Activated CD8-positive, alpha-beta memory T cell treated with anti-CD3 and anti-CD28 coated beads for 1 hour (primary cell): Measurements from ENCODE around the gene TSEN34.
A peak's percentile ranks its signal among the peaks of the same experiment; 100 is the strongest.
"Not testable (repeated sequence)": the region's sequence is repeated elsewhere in the genome, so short reads cannot be mapped to it uniquely, and the experiment has no call there.

Experiments
- DNase-seq, 2 donors: peaks; one replicate each; pipeline ENCODE4 v3.0.0-alpha.2; 2020; ENCODE audit warnings: low read depth in 1 of 2; ENCODE audit errors: extremely low read depth in 1 of 2

The TSEN34 gene

DNA sequence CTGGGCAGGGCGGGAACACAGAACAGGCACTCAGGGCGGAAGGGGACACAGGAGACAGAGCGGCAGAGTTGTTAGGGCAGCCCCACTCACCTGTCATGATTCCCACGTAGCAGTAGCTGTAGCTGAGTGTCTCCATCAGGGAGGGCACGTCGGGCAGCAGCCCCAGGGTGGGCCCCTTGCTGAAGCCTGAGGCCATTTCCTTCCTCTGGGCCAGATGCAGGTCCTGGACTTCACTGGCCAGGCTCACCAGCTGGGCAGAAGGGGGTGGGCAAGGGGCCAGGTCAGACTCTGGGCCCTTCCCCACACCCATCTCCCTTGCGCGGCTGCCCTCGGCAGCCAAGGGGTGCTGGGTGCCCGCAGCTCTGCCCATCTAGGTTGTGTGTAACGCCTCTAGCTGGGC, 7.7 kb upstream of the TSEN34 start:
- no peak for DNase-seq

DNA sequence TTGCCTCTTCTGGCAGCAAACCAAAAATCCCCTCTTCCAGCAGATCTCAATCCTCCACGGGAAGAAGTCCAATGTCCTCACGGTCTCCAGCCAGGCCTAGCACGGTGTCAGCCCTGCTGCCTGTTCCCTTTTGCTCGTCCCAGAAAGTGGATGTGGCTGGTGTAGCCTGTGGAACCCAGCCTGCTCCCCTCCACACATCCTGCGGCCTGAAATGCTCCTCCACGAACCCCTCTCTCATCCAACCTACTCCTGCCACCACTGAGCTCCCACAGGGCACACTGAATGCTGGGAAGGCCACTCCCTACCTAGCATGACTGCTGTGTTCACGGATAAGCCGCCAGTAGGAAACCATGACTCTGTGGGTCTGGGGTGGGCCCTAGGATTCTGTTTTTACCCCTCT, 4.8 kb upstream of the TSEN34 start:
- no peak for DNase-seq

DNA sequence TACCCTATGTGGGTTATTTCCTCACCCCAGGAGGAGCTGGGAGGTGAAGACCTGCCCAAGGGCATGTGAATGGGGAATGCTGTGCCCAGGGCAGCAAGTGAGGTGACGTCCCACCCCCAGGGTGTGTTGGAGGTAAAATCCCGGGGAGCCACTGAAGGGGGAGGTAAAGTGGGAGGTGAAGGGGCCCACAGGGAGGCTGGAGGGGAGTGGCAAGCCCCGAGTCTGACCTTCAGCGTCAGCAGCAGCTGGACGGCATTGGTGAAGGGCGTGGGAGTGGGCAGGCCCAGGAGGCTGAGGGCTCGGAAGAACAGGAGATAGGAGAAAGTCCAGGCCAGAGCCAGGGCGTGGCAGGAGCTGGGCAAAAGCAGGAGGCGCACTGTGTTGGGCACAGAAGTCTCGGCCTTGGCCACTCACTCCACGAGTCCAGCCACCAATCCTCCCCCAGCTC, 4.2 kb upstream of the TSEN34 start:
- DNase-seq, result no peak

DNA sequence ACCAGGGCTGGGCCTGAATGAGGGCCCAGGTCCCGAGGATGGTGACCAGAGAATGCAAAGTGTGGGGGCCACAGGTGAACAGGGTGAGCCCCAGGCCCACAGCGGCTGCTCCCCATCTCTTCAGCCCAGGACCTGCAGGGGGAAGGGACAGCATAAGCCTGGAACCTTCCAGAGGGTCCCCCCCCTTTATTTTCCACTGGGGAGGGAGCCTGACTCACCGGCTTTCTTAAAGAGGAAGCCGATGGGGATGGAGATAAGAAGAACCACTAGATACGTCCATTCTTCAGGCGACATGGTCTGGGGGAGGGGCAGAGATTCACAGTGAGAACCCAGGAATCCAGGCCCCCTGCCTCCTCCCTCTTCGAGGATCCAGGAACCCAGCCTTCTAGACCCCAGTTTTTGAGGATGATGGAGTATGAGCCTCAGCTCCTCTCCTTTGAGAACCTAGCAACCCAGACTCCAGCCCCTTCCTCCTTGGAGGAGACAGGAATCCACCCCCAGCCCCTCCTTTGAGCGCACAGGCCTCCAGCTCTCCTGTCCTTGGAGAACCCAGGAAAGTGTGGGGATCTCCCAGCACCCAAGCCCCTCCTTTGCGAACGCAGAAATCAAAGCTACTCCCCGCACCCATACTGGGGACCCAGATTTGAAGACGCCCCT, 2.8 kb upstream of the TSEN34 start:
- DNase-seq, result peak in 1 of 2 donors; percentile 43

DNA sequence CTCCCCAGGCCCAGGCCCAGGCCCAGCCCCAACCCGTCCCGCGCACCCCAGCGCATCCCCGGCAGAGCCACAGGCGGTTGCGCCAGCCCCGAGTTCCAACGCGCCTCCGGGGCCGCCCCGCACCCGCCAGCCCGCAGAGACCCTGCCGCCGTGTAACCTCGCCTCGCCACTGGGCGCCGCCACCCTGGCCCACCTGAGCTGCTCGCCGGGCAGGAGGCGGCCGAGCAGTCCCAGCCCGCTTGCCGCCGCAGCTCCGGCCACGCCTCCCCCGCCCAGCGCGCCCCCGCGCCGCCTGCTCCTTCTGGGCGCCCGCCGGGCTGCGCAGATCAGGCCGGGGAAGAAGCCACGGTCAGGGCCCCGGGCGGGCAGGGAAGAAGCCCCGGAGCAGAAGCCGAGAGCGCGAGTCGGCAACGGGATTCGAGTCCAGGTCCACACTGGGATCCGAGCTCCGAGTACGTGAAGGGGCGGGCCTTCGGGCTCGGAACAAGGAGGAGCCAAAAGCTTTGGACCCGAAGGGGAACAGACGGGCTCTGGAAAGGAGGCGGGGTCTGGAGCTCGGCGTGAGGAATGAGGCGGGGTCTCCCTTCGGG, 1.9 kb upstream of the TSEN34 start, which contains the start of gene MBOAT7:
Gene MBOAT7, minus strand, starts transcription at position 436 of the 590 bp plus-strand sequence. CDS start 1,072 bp downstream, outside the sequence.
- no peak for DNase-seq

DNA sequence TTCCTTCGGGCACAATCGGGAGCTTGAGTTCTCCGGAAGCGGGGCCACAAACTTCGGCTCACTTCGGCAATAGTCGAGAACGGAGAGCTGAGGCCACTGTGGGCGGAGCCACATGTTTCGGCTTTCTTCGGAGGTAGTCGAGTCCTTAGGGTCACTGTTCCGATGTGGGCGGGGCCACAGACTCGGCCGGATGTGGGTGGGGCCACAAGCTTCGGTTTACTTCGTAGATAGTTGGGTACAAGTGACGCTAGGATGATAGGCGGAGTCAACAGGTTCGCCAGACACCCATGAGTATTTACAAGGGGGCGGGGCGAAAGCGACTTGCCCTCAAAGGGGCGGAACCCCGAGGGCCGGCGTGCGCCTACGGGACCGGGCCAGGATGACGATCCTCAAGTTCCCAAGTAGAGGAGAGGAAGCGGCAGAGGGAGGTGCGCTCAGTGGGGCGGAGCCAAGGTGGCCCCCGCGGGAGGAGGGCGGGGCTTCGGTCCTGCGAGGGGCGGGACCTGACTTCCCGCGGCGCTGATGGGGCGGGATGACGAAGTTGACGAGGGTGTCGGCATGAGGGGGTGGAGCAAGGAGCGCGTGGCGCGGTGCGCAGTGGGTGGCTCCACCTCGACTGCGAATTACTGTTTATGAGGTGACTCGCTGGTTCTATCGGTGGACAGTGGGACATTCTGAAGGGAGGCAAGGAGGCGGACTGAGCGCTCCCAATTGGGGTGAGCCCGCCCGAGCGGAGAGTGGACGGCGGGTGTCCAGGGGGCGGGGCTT, 1.2 kb upstream of the TSEN34 start:
- DNase-seq, result peak; percentile 99 to 100

DNA sequence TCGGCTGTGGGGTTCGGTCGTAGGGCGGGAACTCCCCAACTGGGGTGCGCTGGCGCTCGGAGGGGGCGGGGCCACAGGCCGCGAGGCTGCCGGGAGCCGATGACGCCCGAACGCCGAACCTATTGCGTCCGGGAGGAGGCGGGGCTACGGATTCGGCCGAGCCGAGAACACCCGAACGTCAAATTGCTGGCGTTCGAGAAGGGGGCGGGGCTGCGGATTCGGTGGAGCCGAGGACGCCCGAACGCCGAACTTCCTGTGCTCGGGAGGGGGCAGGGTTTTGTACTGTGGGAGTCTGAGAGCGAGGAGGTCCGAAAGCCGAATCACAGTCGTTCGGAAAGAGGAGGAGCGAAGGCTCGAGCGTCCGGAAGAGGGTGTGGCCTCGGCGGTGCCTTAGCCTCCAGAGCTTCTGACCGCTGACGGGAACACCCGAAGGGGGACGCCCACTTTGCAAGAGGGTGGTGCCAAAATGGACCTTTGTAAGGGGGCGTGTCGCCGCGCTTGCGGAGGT, 551 bp upstream of the TSEN34 start:
- DNase-seq, result peak; percentile 99 to 100

DNA sequence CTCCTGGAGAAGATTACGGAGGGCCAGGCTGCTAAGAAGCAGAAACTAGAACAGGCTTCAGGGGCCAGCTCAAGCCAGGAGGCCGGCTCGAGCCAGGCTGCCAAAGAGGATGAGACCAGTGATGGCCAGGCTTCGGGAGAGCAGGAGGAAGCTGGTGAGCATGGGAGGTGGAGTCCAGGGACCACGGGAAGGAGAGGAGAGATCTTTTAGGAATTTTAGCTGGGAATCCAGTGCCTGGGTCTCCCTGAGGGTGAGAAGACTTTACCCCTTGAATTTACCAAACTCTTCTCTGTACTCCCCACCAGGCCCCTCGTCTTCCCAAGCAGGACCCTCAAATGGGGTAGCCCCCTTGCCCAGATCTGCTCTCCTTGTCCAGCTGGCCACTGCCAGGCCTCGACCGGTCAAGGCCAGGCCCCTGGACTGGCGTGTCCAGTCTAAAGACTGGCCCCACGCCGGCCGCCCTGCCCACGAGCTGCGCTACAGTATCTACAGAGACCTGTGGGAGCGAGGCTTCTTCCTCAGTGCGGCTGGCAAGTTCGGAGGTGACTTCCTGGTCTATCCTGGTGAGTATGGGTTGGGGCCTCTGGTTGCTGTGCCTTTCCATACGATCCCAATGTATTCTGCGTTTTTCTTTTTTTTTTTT, 824 bp downstream of the TSEN34 start:
- DNase-seq, result no peak

DNA sequence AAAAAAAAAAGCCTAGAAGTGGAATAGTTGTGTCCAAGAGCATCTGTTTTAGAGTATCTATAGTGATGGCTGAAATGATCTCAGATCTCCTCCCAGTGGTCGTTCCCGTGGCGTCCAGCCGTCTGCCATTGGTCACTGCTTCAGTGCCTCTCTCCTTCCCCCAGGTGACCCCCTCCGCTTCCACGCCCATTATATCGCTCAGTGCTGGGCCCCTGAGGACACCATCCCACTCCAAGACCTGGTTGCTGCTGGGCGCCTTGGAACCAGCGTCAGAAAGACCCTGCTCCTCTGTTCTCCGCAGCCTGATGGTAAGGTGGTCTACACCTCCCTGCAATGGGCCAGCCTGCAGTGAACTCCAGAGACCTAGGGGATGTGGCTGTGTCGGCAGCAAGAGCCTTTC, 1.9 kb downstream of the TSEN34 start:
- DNase-seq, result no peak

DNA sequence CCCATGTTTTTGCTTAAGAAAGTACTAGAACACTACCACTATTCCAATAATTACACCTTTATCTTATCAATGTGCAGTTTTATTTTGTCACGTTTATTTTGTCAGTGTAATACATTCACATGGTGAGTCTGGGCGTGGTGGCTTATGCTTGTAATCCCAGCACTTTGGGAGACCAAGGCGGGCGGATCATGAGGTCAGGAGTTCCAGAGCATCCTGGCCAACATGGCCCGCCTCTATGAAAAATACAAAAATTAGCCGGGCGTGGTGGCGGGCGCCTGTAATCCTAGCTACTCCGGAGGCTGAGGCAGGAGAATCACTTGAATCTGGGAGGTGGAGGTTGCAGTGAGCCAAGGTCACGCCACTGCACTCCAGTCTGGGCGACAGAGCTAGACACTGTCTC, 3.4 kb downstream of the TSEN34 start:
- DNase-seq, result not testable (repeated sequence)

DNA sequence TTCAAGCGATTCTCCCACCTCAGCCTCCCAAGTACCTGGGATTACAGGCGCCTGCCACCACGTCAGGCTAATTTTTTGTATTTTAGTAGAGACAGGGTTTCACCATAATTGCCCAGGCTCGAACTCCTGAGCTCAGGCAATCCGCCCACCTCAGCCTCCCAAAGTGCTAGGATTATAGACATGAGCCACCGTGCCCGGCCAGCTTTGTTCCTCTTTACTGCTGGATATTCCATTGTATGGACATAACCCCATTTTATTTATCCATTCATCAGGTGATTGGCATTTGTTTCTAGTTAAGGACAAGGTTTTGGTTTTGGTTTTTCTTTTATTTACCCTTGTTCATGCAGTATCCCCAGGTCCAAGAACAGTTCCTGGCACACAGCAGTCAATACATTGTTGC, 5.4 kb downstream of the TSEN34 start:
- DNase-seq, result no peak

DNA sequence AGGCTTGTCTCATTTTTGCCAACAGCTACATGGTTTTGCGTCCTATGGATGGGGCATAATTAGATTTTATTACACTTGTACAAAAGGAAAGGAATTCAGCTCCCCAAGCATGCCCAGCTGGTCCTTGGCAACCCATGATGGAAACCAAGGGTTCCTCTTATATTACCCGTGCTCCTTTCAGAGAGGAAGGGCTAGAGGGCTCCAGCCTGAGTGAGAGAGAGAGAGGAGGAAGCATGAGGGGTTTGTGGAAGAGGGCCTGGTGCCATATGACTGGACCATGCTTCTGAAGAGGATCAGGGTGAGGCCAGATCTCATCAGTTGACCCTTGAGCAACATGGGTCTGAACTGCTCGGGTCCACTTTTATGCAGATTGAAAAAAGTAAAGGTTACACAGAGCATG, 6.0 kb downstream of the TSEN34 start:
- no peak for DNase-seq

DNA sequence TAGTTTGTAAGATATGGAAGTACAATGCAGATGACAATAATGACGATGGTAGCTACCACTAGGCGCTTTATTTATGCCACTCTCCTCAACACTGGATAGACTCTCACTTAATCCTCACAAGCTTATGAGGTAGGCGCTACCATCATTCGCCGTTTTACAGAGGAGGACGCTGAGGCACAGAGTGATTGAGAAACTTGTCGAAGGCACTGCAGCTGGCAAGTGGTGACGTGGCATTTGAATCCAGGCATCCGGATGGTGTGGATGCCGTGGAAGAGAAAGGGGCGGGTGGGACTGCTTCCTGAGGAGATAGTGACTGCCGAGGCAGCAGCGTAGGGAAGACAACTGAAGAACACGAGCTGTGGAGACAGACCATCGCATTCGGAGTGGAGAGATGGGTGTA, 8.3 kb downstream of the TSEN34 start:
- DNase-seq, result no peak

DNA sequence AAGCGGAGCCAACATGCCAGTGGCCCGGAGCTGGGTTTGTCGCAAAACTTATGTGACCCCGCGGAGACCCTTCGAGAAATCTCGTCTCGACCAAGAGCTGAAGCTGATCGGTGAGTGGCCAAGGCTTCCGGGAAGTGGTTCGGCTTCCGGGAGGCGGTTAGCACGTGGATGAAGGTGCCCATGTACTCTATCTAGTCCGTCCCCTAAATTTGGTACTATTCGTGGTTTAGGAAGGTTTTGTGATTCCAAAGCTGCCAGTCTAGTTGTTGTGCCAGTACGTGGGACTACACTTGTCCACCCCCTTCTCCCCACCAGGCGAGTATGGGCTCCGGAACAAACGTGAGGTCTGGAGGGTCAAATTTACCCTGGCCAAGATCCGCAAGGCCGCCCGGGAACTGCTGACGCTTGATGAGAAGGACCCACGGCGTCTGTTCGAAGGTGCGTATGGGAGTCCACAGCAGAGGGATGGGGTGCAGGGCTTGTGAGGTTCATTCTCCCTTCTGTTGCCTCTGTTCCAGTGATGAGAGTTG, 10.1 kb downstream of the TSEN34 start:
- DNase-seq, result no peak

DNA sequence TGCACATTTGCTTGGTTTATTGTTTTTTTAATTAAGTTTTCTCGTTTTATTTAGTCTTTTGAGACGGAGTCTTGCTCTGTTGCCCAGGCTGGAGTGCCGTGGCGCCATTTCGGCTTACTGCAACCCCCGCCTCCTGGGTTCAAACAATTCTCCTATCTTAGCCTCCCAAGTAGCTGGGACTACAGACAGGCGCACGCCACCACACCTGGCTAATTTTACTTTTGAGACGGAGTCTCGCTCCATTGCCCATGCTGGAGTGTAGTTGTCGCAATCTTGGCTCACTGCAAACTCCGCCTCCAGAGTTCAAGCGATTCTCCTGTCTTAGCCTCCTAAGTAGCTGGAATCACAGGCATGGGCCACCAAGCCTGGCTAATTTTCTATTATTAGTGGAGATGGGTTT, 10.9 kb downstream of the TSEN34 start:
- no peak for DNase-seq

DNA sequence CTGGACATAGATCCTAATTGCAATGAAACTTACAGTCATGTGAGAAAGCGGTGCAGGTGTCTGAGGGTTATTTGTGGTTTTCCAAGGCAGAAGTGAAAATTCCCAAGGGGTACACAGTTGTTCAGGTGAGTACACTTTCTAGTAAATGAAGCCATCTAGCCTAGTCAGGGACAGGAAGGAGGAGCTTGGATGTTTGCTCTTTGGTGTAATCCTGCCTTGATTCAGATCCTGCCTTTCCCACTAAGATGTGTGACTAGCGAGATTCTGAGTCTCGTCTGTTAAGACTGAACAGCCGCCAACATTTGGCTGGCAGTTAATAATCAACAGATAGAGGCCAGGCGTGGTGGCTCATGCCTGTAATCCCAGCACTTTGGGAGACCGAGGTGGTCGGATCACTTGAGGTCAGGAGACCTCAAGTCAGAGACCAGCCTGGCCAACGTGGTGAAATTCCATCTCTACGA, 12.1 kb downstream of the TSEN34 start:
- DNase-seq, result no peak

DNA sequence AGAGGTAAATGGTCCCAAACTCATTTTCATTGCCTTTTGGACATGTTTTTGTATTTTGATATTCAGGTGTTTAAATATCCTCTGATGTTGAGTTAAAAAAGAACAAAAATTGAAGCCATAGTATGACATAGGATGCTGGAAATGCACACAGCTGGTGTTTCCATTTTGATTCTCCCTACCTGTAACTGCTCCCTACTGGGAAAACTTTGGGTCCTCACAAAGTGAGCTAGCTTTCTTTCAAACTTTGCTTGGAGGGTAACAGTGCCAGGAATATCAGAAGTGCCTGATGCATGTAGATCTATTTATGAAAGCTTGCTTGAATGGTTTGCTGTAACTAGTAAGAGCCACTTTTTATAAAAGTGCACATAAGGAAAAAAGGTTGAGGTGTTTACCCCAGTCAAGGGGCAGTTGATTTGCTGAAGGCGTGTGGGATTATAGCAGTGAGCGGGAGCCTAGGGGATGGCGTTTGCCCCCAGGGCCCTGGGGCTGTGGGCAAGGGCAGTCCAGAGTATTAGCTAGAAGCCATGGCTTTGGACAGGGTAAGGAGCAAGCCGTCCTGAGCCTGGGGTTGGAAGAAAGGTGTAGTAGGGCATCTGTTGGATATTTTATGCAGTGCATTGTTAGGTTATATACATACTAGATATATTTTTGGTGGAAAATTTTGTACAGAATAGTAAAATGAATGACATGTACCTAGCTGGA, 13.8 kb downstream of the TSEN34 start:
- DNase-seq, result no peak

DNA sequence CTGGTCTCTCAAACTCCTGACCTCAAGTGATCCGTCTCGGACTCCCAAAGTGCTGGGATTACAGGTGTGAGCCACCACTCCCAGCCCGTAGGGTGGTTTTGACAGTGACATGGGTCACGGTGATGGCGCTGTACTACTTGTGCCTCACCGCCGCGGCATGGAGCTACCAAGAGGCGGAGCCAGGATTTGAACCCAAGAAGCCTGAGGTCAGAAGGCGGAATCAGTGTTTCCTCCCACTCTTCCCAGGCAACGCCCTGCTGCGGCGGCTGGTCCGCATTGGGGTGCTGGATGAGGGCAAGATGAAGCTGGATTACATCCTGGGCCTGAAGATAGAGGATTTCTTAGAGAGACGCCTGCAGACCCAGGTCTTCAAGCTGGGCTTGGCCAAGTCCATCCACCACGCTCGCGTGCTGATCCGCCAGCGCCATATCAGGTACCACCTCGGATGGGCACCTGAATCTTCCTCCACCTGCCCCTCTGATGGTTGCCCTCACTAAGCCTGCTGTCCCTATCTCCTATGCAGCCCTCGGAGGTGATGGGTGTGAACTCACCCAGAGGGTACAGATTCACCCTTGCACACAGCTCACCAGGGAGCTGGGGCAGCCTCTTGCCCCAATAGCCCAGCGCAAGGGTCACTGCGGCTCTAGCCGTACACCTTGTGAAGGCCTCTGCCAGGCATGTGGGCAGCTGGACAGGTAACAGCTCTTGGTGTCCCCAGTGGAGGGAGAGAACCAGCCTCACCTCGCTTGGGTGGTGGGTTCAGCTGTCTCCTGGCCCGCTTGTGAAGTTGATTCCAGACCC, 15.1 kb downstream of the TSEN34 start:
- no peak for DNase-seq

DNA sequence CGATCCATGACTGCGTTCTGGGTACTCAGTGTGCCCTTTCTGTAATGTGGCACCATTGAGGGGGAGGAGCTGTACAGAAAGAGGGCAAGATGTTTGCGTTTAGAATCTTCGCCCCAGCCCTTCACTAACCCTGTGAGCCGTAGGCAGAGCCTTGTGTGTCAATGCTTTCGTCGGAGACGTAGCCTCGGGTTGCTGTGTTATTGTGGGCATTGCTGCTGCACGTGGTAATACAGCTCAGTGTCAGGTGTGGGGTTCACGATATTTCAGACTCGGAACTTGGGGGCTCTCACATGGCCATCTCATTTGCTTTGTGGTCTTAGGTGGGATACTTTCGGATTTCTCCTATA, 15.7 kb downstream of the TSEN34 start:
- no peak for DNase-seq

DNA sequence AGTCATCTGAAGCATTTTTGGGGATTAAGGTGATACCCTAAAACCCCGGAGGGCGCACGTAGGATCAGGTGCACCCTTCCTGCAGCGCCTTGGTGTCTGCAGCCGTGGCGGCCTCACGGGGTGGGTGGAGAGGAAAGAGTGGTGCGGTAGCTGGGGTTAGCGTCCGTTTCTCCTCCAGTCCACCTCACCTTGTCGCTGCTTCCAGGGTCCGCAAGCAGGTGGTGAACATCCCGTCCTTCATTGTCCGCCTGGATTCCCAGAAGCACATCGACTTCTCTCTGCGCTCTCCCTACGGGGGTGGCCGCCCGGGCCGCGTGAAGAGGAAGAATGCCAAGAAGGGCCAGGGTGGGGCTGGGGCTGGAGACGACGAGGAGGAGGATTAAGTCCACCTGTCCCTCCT, 16.1 kb downstream of the TSEN34 start:
- DNase-seq, result not testable (repeated sequence)
